WTC11 (cell line): ENCODE measurements around the gene VSIR. TPM values are rescaled to one million over a fixed set of nuclear protein-coding genes. Genes with fewer than 3 reads are reported as not detected.

Experiments used
- ATAC-seq: fragments of 200-7000 bp; cut with Tn5 transposase; 2 replicates; pipeline ENCODE4 v1.10.0; 2021; ENCODE audit warnings: mild to moderate bottlenecking, moderate library complexity
- CTCF ChIA-PET: fragments of 300-600 bp; sonication (Branson Sonifier 250); formaldehyde crosslinking; loops from one replicate; lab custom pipeline; 2021; ENCODE audit warnings: antibody characterized with exemption; lab: Charles Lee
- POLR2A ChIA-PET: fragments of 350-600 bp; sonication (Branson Sonifier 250); formaldehyde crosslinking; loops from one replicate; lab custom pipeline; 2021; ENCODE audit warnings: antibody characterized with exemption; lab: Charles Lee
- DNase-seq: peaks from one replicate; pipeline ENCODE4 v3.0.0; 2021; ENCODE audit warnings: low spot score
- H3K27ac Mint-ChIP-seq: 2 replicates; pipeline ENCODE4 v1.8.0; 2021; ENCODE audit warnings: mixed read lengths
- H3K27me3 Mint-ChIP-seq: 2 replicates; pipeline ENCODE4 v1.8.0; 2021; ENCODE audit warnings: low read depth, mild to moderate bottlenecking, moderate library complexity, mixed read lengths
- H3K36me3 Mint-ChIP-seq: 2 replicates; pipeline ENCODE4 v1.8.0; 2021; ENCODE audit warnings: mixed read lengths
- H3K4me1 Mint-ChIP-seq: 2 replicates; pipeline ENCODE4 v1.8.0; 2022; ENCODE audit warnings: mixed read lengths
- H3K4me3 Mint-ChIP-seq: 2 replicates; pipeline ENCODE4 v1.8.0; 2021; ENCODE audit warnings: mild to moderate bottlenecking, moderate library complexity, mixed read lengths
- H3K9me3 Mint-ChIP-seq: 2 replicates; pipeline ENCODE4 v1.8.0; 2021; ENCODE audit warnings: mixed read lengths
- AFF4 ChIP-seq: sonication (generic); formaldehyde crosslinking; IDR thresholded peaks from 2 replicates; pipeline ENCODE4 v1.8.1; 2023; ENCODE audit warnings: mild to moderate bottlenecking, missing genetic modification reagents, borderline replicate concordance
- ATF1 ChIP-seq: sonication (generic); formaldehyde crosslinking; IDR thresholded peaks from 2 replicates; pipeline ENCODE4 v1.8.1; 2023; ENCODE audit warnings: mild to moderate bottlenecking, moderate library complexity, missing genetic modification reagents
- CDX4 ChIP-seq: fragments of 250-450 bp; sonication (Bioruptor Pico); IDR thresholded peaks from 2 replicates; pipeline ENCODE4 v1.9.0; 2021; ENCODE audit warnings: moderate library complexity, mild to moderate bottlenecking, inconsistent platforms, borderline replicate concordance
- E2F4 ChIP-seq: sonication (generic); formaldehyde crosslinking; IDR thresholded peaks from 2 replicates; pipeline ENCODE4 v1.8.1; 2022; ENCODE audit warnings: low read depth, mild to moderate bottlenecking, moderate library complexity, missing genetic modification reagents, borderline replicate concordance
- E2F5 ChIP-seq: sonication (generic); formaldehyde crosslinking; IDR thresholded peaks from 2 replicates; pipeline ENCODE4 v1.8.1; 2022; ENCODE audit warnings: mild to moderate bottlenecking, moderate library complexity, missing genetic modification reagents
- FOXK1 ChIP-seq: sonication (generic); formaldehyde crosslinking; IDR thresholded peaks from 2 replicates; pipeline ENCODE4 v1.8.0; 2022; ENCODE audit warnings: mild to moderate bottlenecking, moderate library complexity, missing genetic modification reagents
- FOXP1 ChIP-seq: sonication (generic); formaldehyde crosslinking; IDR thresholded peaks from 2 replicates; pipeline ENCODE4 v1.8.0; 2022; ENCODE audit warnings: missing genetic modification reagents, mild to moderate bottlenecking, moderate library complexity, borderline replicate concordance
- GABPB1 ChIP-seq: sonication (generic); formaldehyde crosslinking; IDR thresholded peaks from 2 replicates; pipeline ENCODE4 v1.8.1; 2023; ENCODE audit warnings: mild to moderate bottlenecking, missing genetic modification reagents
- GRHL2 ChIP-seq: fragments of 250-450 bp; sonication (Bioruptor Pico); IDR thresholded peaks from 2 replicates; pipeline ENCODE4 v1.8.0; 2022; ENCODE audit warnings: mild to moderate bottlenecking, moderate library complexity; ENCODE audit not compliant: insufficient replicate concordance, severe bottlenecking
- HMGA2 ChIP-seq: fragments of 250-450 bp; sonication (Bioruptor Pico); IDR thresholded peaks from 2 replicates; pipeline ENCODE4 v1.4.0; 2021; ENCODE audit warnings: mild to moderate bottlenecking, moderate library complexity
- JAZF1 ChIP-seq: fragments of 250-450 bp; sonication (Bioruptor Pico); IDR thresholded peaks from 2 replicates; pipeline ENCODE4 v1.9.0; 2021; ENCODE audit warnings: moderate library complexity, mild to moderate bottlenecking, inconsistent platforms
- MAX ChIP-seq: sonication (generic); formaldehyde crosslinking; IDR thresholded peaks from 2 replicates; pipeline ENCODE4 v1.8.0; 2022; ENCODE audit warnings: mild to moderate bottlenecking, missing genetic modification reagents
- NFE2L1 ChIP-seq: sonication (generic); formaldehyde crosslinking; IDR thresholded peaks from 2 replicates; pipeline ENCODE4 v1.8.1; 2023; ENCODE audit warnings: missing genetic modification reagents
- OVOL2 ChIP-seq: fragments of 250-450 bp; sonication (Bioruptor Pico); IDR thresholded peaks from 2 replicates; pipeline ENCODE4 v1.9.0; 2021; ENCODE audit warnings: mild to moderate bottlenecking, borderline replicate concordance
- PRRX2 ChIP-seq: fragments of 250-450 bp; sonication (Bioruptor Pico); IDR thresholded peaks from 2 replicates; pipeline ENCODE4 v1.8.0; 2021; ENCODE audit warnings: mild to moderate bottlenecking
- SMAD3 ChIP-seq: sonication (generic); formaldehyde crosslinking; IDR thresholded peaks from 2 replicates; pipeline ENCODE4 v1.8.0; 2022; ENCODE audit warnings: missing genetic modification reagents, mild to moderate bottlenecking, borderline replicate concordance
- SP1 ChIP-seq: sonication (generic); formaldehyde crosslinking; conservative IDR thresholded peaks from 2 replicates; pipeline ENCODE4 v1.8.1; 2022; ENCODE audit warnings: missing genetic modification reagents
- TP53 ChIP-seq: sonication (generic); formaldehyde crosslinking; IDR thresholded peaks from 2 replicates; pipeline ENCODE4 v1.8.1; 2023; ENCODE audit warnings: mild to moderate bottlenecking, missing genetic modification reagents
- USF1 ChIP-seq: sonication (generic); formaldehyde crosslinking; IDR thresholded peaks from 2 replicates; pipeline ENCODE4 v1.8.0; 2022; ENCODE audit warnings: mild to moderate bottlenecking, missing genetic modification reagents
- ZBTB43 ChIP-seq: sonication (generic); formaldehyde crosslinking; IDR thresholded peaks from 2 replicates; pipeline ENCODE4 v1.8.1; 2023; ENCODE audit warnings: mild to moderate bottlenecking, missing genetic modification reagents
- ZNF232 ChIP-seq: sonication (generic); formaldehyde crosslinking; IDR thresholded peaks from 2 replicates; pipeline ENCODE4 v1.8.0; 2022; ENCODE audit warnings: mild to moderate bottlenecking, missing genetic modification reagents
- ZNF263 ChIP-seq: sonication (generic); formaldehyde crosslinking; IDR thresholded peaks from 2 replicates; pipeline ENCODE4 v1.8.1; 2022; ENCODE audit warnings: low read depth, mild to moderate bottlenecking, moderate library complexity, missing genetic modification reagents
- ZNF317 ChIP-seq: sonication (generic); formaldehyde crosslinking; IDR thresholded peaks from 2 replicates; pipeline ENCODE4 v1.8.1; 2023; ENCODE audit warnings: low read depth, mild to moderate bottlenecking, moderate library complexity, missing genetic modification reagents, borderline replicate concordance
- ZNF396 ChIP-seq: fragments of 250-450 bp; sonication (Bioruptor Pico); IDR thresholded peaks from 2 replicates; pipeline ENCODE4 v1.8.0; 2021; ENCODE audit warnings: mild to moderate bottlenecking, moderate library complexity, borderline replicate concordance
- ZNF423 ChIP-seq: fragments of 250-450 bp; sonication (Bioruptor Pico); IDR thresholded peaks from 2 replicates; pipeline ENCODE4 v2.1.2; 2022; ENCODE audit warnings: mild to moderate bottlenecking, moderate library complexity
- ZNF671 ChIP-seq: fragments of 250-450 bp; sonication (Bioruptor Pico); IDR thresholded peaks from 2 replicates; pipeline ENCODE4 v1.8.0; 2021; ENCODE audit warnings: mild to moderate bottlenecking
- ZSCAN18 ChIP-seq: fragments of 250-450 bp; sonication (Bioruptor Pico); IDR thresholded peaks from 2 replicates; pipeline ENCODE4 v2.1.2; 2022; ENCODE audit warnings: mild to moderate bottlenecking, moderate library complexity
- total RNA-seq: library from RNA; stranded (reverse); gene quantifications from 3 replicates; pipeline ENCODE4 v1.2.3, GENCODE V29; 2021

Gene VSIR
- total RNA-seq, 1 experiment from 2014 or later: 0.74 TPM

- POLR2A ChIA-PET: no interaction called here
- ATAC-seq (no peak), DNase-seq (no peak)
- Mint-ChIP-seq H3K27ac (no peak overlapping the region), H3K36me3 (no peaks in the 10 kb centered on the region), H3K9me3 (no peaks in the 10 kb centered on the region), H3K4me3 (no peak overlapping the region), H3K27me3 (no peaks in the 10 kb centered on the region), H3K4me1 (peaks cover 18% of the 10 kb centered on the region)
- CTCF ChIA-PET: interaction anchor here (1.3 to 1.6 kb wide), 2 partner anchors 8 to 19 kb away, joined by 4 read pairs; partner anchors contain the start of gene VSIR
- TF ChIP-seq ZNF396 (CRISPR knock-in tag) (no peak), ZBTB43 (no peak), OVOL2 (CRISPR knock-in tag) (no peak), MAX (CRISPR knock-in tag) (no peak), TP53 (CRISPR knock-in tag) (no peak), ZNF232 (CRISPR knock-in tag) (no peak), CDX4 (no peak), JAZF1 (CRISPR knock-in tag) (no peak)
- TF ChIP-seq, all 79 proteins: peak for 0
Observed at GRCh38 chr10:71754562-71754961, 18.8 kb downstream of the VSIR start.

GRCh38 chr10:71753960-71754505, 19.3 kb downstream of the VSIR start:
- Mint-ChIP-seq H3K36me3 (no peaks in the 10 kb centered on the region), H3K4me1 (peaks cover 21% of the 10 kb centered on the region), H3K9me3 (no peaks in the 10 kb centered on the region), H3K27me3 (no peaks in the 10 kb centered on the region), H3K4me3 (no peak overlapping the region), H3K27ac (no peak overlapping the region)
- ATAC-seq (no peak), DNase-seq (no peak)
- ChIA-PET POLR2A (no interaction called here), CTCF (interaction anchor here (1.3 kb wide), 1 partner anchor 7 kb away, joined by 4 read pairs; no protein-coding TSS in a partner anchor)
- TF ChIP-seq E2F5 (CRISPR knock-in tag): no peak
- TF ChIP-seq AFF4 (CRISPR knock-in tag): no peak
- TF ChIP-seq ZNF263: no peak
- no peak for TF ChIP-seq SMAD3
- no peak for TF ChIP-seq ZNF317
- TF ChIP-seq FOXP1 (CRISPR knock-in tag): no peak
- no peak for TF ChIP-seq GRHL2 (CRISPR knock-in tag)
- TF ChIP-seq ZNF423: no peak
- no peak for TF ChIP-seq GABPB1
- TF ChIP-seq ZSCAN18 (CRISPR knock-in tag): no peak
- TF ChIP-seq PRRX2 (CRISPR knock-in tag): no peak
- no peak for TF ChIP-seq SP1 (CRISPR knock-in tag)
- no peak for TF ChIP-seq USF1
- no peak for TF ChIP-seq ATF1 (CRISPR knock-in tag)
- no peak for TF ChIP-seq FOXK1
- no peak for TF ChIP-seq E2F4 (CRISPR knock-in tag)
- no peak for TF ChIP-seq HMGA2 (CRISPR knock-in tag)
- no peak for TF ChIP-seq NFE2L1 (CRISPR knock-in tag)
- TF ChIP-seq ZNF671 (CRISPR knock-in tag): no peak
